Stimulated activated CD4-positive, alpha-beta T cell treated with anti-CD3 and anti-CD28 coated beads, Interleukin-15, amount 100 ng/mL, for 1 hour (primary cell): ENCODE results near the gene RHBDL1.

Experiments
- DNase-seq, 2 donors: peaks; one replicate each; pipeline ENCODE4 v3.0.0-alpha.2; 2020; ENCODE audit warnings: low read depth in 1 of 2, low spot score in 1 of 2

The RHBDL1 gene

GRCh38 chr16:717450-718245, 42.2 kb downstream of the RHBDL1 start:
- no peak for DNase-seq

GRCh38 chr16:718389-718788, 42.9 kb downstream of the RHBDL1 start:
- no peak for DNase-seq

- DNase-seq: no peak
Observed at GRCh38 chr16:718922-719321, 43.5 kb downstream of the RHBDL1 start.

GRCh38 chr16:719815-720446, 44.5 kb downstream of the RHBDL1 start:
- no peak for DNase-seq

GRCh38 chr16:720447-720989, 45.0 kb downstream of the RHBDL1 start:
- DNase-seq: no peak

GRCh38 chr16:720990-721764, 45.7 kb downstream of the RHBDL1 start, which contains the start of gene ANTKMT:
Gene ANTKMT, plus strand, starts transcription at chr16:721146. Its CDS starts 129 bp downstream, at chr16:721275.
- DNase-seq: peak; percentile 43 to 58

- no peak for DNase-seq
Observed at GRCh38 chr16:721765-722540, 46.5 kb downstream of the RHBDL1 start.

GRCh38 chr16:722835-723633, 47.6 kb downstream of the RHBDL1 start:
- DNase-seq: no peak

- no peak for DNase-seq
Observed at GRCh38 chr16:723695-724094, 48.2 kb downstream of the RHBDL1 start.

- no peak for DNase-seq
Observed at GRCh38 chr16:724188-725040, 48.9 kb downstream of the RHBDL1 start.

GRCh38 chr16:725041-725376, 49.5 kb downstream of the RHBDL1 start:
- DNase-seq: no peak

- DNase-seq: no peak
Observed at GRCh38 chr16:725463-726187, 50.2 kb downstream of the RHBDL1 start.

GRCh38 chr16:726188-726437, 50.6 kb downstream of the RHBDL1 start:
- no peak for DNase-seq

- DNase-seq: peak; percentile 38 to 45
Observed at GRCh38 chr16:726438-727290, 51.2 kb downstream of the RHBDL1 start, which contains the start of the genes CCDC78 and HAGHL. Gene CCDC78, minus strand, starts transcription at chr16:726443. Its CDS starts 76 bp downstream, at chr16:726367. Gene HAGHL, plus strand, starts transcription at chr16:727106. Its CDS starts 404 bp downstream, at chr16:727510.

GRCh38 chr16:727291-727977, 52.0 kb downstream of the RHBDL1 start:
- no peak for DNase-seq
